Eye (tissue), 1 donor: ENCODE data around the gene PARD6B.

Experiments
- DNase-seq: peaks from one replicate; pipeline ENCODE4 v3.0.0-alpha.2; 2015

The PARD6B gene

GRCh38 chr20:50724851-50725723 lies 6.3 kb upstream of the PARD6B start:
- peak; percentile 71 for DNase-seq

GRCh38 chr20:50725724-50726005 lies 5.7 kb upstream of the PARD6B start:
- DNase-seq = no peak

GRCh38 chr20:50726955-50727791 lies 4.2 kb upstream of the PARD6B start:
- DNase-seq = no peak

GRCh38 chr20:50727792-50728485 lies 3.4 kb upstream of the PARD6B start:
- no peak for DNase-seq

- no peak for DNase-seq
Observed at GRCh38 chr20:50728486-50728980, 2.8 kb upstream of the PARD6B start.

GRCh38 chr20:50728981-50729874 lies 2.2 kb upstream of the PARD6B start:
- DNase-seq = no peak

GRCh38 chr20:50729901-50730764 lies 1.2 kb upstream of the PARD6B start:
- no peak for DNase-seq

GRCh38 chr20:50730765-50731054 lies 670 bp upstream of the PARD6B start:
- DNase-seq = no peak

- peak; percentile 69 for DNase-seq
Observed at GRCh38 chr20:50731930-50732690, 730 bp downstream of the PARD6B start.

GRCh38 chr20:50733644-50734349 lies 2.4 kb downstream of the PARD6B start:
- DNase-seq = no peak

- no peak for DNase-seq
Observed at GRCh38 chr20:50734730-50735679, 3.6 kb downstream of the PARD6B start.

- no peak for DNase-seq
Observed at GRCh38 chr20:50735813-50736212, 4.4 kb downstream of the PARD6B start.

GRCh38 chr20:50737352-50737751 lies 6.0 kb downstream of the PARD6B start:
- no peak for DNase-seq

- no peak for DNase-seq
Observed at GRCh38 chr20:50743087-50743486, 11.7 kb downstream of the PARD6B start.

- peak; percentile 71 for DNase-seq
Observed at GRCh38 chr20:50744143-50744792, 12.9 kb downstream of the PARD6B start.

- DNase-seq = no peak
Observed at GRCh38 chr20:50745634-50746137, 14.3 kb downstream of the PARD6B start.

GRCh38 chr20:50746138-50746940 lies 15.0 kb downstream of the PARD6B start:
- peak; percentile 44 for DNase-seq
